Measurements from ENCODE around the gene RIOK1. TPM values are rescaled to one million over a fixed set of nuclear protein-coding genes. Genes with fewer than 3 reads are reported as not detected.

The RIOK1 gene
- total RNA-seq, 1 experiment from 2014 or later: 39.0 TPM

DNA sequence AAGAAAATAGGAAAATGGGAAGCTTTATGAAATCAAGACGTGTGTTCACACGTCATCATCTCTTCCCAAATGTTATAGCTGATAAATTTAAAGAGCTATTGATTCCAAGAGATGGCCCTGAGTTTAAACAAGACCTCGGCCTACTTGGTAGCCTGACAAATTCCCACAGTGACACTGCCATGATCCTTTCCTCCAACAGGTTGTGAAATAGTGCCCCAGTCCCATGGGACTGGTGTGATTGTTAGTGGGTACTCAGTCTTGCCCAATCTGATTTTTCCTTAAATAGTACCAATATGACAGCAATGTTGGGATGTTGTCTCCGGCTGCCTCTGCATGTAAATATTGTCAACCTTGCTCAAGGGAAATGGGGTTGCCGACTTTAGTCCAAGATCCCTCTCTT, 34.5 kb downstream of the RIOK1 start:
- no TSS peak for BruUV-seq (replicated peaks)
- CTCF ChIA-PET: no interaction called here
- H3K4me3 ChIP-seq (replicated peaks in 1 of 2; ENCODE audit: low read depth in 1 of 2, low read length in 2 of 2): no peak overlapping the region
- H3K4me2 ChIP-seq (ENCODE audit: low read length): no peak overlapping the region
- no peaks in the 10 kb centered on the region for H3K27me3 ChIP-seq (ENCODE audit: insufficient read depth, low read length)
- no peaks in the 10 kb centered on the region for H4K20me1 ChIP-seq (ENCODE audit: insufficient read depth)
- H3K9me3 ChIP-seq (ENCODE audit: control insufficient read depth in 1 of 2, insufficient read depth in 1 of 2, low read depth in 1 of 2, low read length in 2 of 2): no peaks in the 10 kb centered on the region
- no peak for TF ChIP-seq ZFX (IDR thresholded peaks at IDR 0.05)
- TF ChIP-seq ELF1 (IDR thresholded peaks at IDR 0.05; ENCODE audit: borderline replicate concordance, low read depth): no peak
- TF ChIP-seq POLR2AphosphoS5 (IDR thresholded peaks at IDR 0.05; ENCODE audit: low read depth, low read length): no peak
- H3K79me2 ChIP-seq (ENCODE audit: insufficient read depth, low read length): no peaks in the 10 kb centered on the region
- intact Hi-C loops (cut with micrococcal nuclease): loop anchor here (2.0 kb wide), 1 partner anchor 191 kb away; no protein-coding TSS in a partner anchor
- no peak for DNase-seq (ENCODE audit: low read depth, low spot score)
- peaks cover 0 to 12% of the 10 kb centered on the region in 2 experiments; a peak in 1 of 4 replicates for H3K4me1 ChIP-seq (ENCODE audit: control insufficient read depth in 1 of 2, insufficient read depth in 2 of 2, low read length in 2 of 2)
- POLR2A ChIA-PET: no interaction called here
- H3K9me2 ChIP-seq (ENCODE audit: insufficient read depth): no peaks in the 10 kb centered on the region
- H3K27ac ChIP-seq (ENCODE audit: low read depth, low read length): no peak overlapping the region
- H3K9ac ChIP-seq (ENCODE audit: low read length): no peak overlapping the region
- H2AFZ ChIP-seq (ENCODE audit: low read depth, low read length, poor library complexity, severe bottlenecking): no peak overlapping the region
- H3K36me3 ChIP-seq (ENCODE audit: control insufficient read depth in 1 of 2, insufficient read depth in 2 of 2, low read length in 2 of 2): no peaks in the 10 kb centered on the region
- ATAC-seq: no peak
- RAD21 ChIA-PET (ENCODE audit: low non-redundant PET in 1 of 2, low total read pairs in 2 of 2, uncharacterized antibody in 2 of 2, unreplicated experiment in 2 of 2): no interaction called here

DNA sequence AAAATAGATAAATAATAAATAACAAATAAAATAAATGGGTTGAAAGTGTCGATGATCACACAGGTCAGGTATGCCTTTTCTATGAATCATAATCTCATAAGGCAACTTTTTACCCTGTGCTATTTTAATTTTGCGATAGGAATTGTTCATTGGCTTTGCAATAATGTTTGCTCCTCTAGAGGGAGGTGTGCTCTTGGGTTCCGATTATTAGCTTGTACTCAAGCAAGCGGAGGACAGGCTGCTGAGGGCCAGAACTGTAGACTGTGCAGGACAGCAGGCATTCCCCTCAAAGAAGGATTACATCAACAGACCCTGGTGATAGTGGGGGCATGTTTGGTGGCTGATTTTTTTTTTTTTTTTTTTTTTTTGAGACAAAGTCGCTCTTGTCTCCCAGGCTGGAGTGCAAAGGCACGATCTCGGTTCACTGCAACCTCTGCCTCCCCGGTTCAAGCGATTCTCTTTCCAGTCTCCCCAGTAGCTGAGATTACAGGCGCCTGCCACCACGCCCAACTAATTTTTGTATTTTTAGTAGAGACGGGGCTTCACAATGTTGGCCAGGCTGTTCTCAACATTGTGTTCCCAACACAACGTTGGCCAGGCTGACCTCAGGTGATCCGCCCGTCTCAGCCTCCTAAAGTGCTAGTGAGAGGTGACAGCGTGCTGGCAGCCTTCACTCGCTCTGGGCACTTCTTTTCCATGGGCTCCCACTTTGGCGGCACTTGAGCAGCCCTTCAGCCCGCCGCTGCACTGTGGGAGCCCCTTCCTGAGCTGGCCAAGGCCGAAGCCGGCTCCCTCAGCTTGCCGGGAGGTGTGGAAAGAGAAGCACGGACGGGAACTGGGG, 35.6 kb downstream of the RIOK1 start:
- H4K20me1 ChIP-seq (ENCODE audit: insufficient read depth): no peaks in the 10 kb centered on the region
- intact Hi-C loops (cut with micrococcal nuclease): loop anchor here (2.0 to 5.0 kb wide), 2 partner anchors 117 to 190 kb away; partner anchors contain the start of gene DSP
- H3K36me3 ChIP-seq (ENCODE audit: control insufficient read depth in 1 of 2, insufficient read depth in 2 of 2, low read length in 2 of 2): no peaks in the 10 kb centered on the region
- CTCF ChIA-PET: interaction anchor here (0.6 to 1.1 kb wide), 6 partner anchors 9 to 189 kb away, joined by 3 to 11 read pairs (median 4); no protein-coding TSS in a partner anchor
- no TSS peak for BruUV-seq (replicated peaks)
- H3K4me1 ChIP-seq (ENCODE audit: control insufficient read depth in 1 of 2, insufficient read depth in 2 of 2, low read length in 2 of 2): peaks cover 0 to 12% of the 10 kb centered on the region in 2 experiments; a peak in 1 of 4 replicates
- RAD21 ChIA-PET (ENCODE audit: low non-redundant PET in 1 of 2, low total read pairs in 2 of 2, uncharacterized antibody in 2 of 2, unreplicated experiment in 2 of 2): interaction anchor here (1.0 to 1.2 kb wide), 3 partner anchors 80 to 142 kb away, joined by 3 to 4 read pairs (median 3); no protein-coding TSS in a partner anchor
- no peak overlapping the region for H3K9ac ChIP-seq (ENCODE audit: low read length)
- no peaks in the 10 kb centered on the region for H3K9me3 ChIP-seq (ENCODE audit: control insufficient read depth in 1 of 2, insufficient read depth in 1 of 2, low read depth in 1 of 2, low read length in 2 of 2)
- ATAC-seq: peak; percentile 73
- no peak overlapping the region for H3K4me2 ChIP-seq (ENCODE audit: low read length)
- no peaks in the 10 kb centered on the region for H3K9me2 ChIP-seq (ENCODE audit: insufficient read depth)
- no peak overlapping the region for H3K27ac ChIP-seq (ENCODE audit: low read depth, low read length)
- TF ChIP-seq RAD21 (IDR thresholded peaks at IDR 0.05; ENCODE audit: low read depth) (peak; percentile 89), POLR2AphosphoS5 (IDR thresholded peaks at IDR 0.05; ENCODE audit: low read depth, low read length) (no peak), JUND (IDR thresholded peaks at IDR 0.05) (no peak), EZH2phosphoT487 (IDR thresholded peaks at IDR 0.05; ENCODE audit: borderline replicate concordance) (no peak), FOSL1 (IDR thresholded peaks at IDR 0.05; ENCODE audit: low read depth) (no peak), ZFX (IDR thresholded peaks at IDR 0.05) (no peak), CBX3 (IDR thresholded peaks at IDR 0.05; ENCODE audit: low read depth) (no peak), SRF (IDR thresholded peaks at IDR 0.05; ENCODE audit: low read depth) (no peak)
- TF ChIP-seq, protein P1, sequence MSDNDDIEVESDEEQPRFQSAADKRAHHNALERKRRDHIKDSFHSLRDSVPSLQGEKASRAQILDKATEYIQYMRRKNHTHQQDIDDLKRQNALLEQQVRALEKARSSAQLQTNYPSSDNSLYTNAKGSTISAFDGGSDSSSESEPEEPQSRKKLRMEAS (IDR thresholded peaks at IDR 0.05): no peak
- TF ChIP-seq, protein P2, sequence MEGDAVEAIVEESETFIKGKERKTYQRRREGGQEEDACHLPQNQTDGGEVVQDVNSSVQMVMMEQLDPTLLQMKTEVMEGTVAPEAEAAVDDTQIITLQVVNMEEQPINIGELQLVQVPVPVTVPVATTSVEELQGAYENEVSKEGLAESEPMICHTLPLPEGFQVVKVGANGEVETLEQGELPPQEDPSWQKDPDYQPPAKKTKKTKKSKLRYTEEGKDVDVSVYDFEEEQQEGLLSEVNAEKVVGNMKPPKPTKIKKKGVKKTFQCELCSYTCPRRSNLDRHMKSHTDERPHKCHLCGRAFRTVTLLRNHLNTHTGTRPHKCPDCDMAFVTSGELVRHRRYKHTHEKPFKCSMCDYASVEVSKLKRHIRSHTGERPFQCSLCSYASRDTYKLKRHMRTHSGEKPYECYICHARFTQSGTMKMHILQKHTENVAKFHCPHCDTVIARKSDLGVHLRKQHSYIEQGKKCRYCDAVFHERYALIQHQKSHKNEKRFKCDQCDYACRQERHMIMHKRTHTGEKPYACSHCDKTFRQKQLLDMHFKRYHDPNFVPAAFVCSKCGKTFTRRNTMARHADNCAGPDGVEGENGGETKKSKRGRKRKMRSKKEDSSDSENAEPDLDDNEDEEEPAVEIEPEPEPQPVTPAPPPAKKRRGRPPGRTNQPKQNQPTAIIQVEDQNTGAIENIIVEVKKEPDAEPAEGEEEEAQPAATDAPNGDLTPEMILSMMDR (IDR thresholded peaks at IDR 0.05 in 2 of 3, conservative IDR thresholded peaks at IDR 0.05 in 1 of 3; ENCODE audit: borderline replicate concordance in 1 of 3, insufficient read depth in 1 of 3, low read depth in 2 of 3, low read length in 2 of 3): peak; percentile 55 to 61 (median 61); a peak in 5 of 6 replicates
- no peaks in the 10 kb centered on the region for H3K79me2 ChIP-seq (ENCODE audit: insufficient read depth, low read length)
- H2AFZ ChIP-seq (ENCODE audit: low read depth, low read length, poor library complexity, severe bottlenecking): no peak overlapping the region
- H3K27me3 ChIP-seq (ENCODE audit: insufficient read depth, low read length): no peaks in the 10 kb centered on the region
- peak; percentile 24 for DNase-seq (ENCODE audit: low read depth, low spot score)
- H3K4me3 ChIP-seq (replicated peaks in 1 of 2; ENCODE audit: low read depth in 1 of 2, low read length in 2 of 2): no peak overlapping the region
- POLR2A ChIA-PET: no interaction called here
